Keratinocyte (primary cell): ENCODE data around the gene MGAT5B.

ENCODE experiments used
- EZH2 ChIP-seq: IDR thresholded peaks from one replicate; pipeline ENCODE4 v1.6.1; 2012; ENCODE audit warnings: inconsistent platforms, mild to moderate bottlenecking, low read length, moderate library complexity
- TF ChIP-seq, protein P1 (sequence below), 3 experiments: IDR thresholded peaks in 1 of 3; conservative IDR thresholded peaks in 1 of 3; optimal IDR thresholded peaks in 1 of 3; 2 replicates in 2 of 3; 3 replicates in 1 of 3; pipeline versions ENCODE3 to v1.5.1; 2011; ENCODE audit warnings: low read length in 3 of 3, mild to moderate bottlenecking in 3 of 3, moderate library complexity in 2 of 3, control low read depth in 1 of 3, inconsistent platforms in 1 of 3; ENCODE audit not compliant: insufficient read depth in 2 of 3; ENCODE audit errors: extremely low read depth in 1 of 3

DNA sequence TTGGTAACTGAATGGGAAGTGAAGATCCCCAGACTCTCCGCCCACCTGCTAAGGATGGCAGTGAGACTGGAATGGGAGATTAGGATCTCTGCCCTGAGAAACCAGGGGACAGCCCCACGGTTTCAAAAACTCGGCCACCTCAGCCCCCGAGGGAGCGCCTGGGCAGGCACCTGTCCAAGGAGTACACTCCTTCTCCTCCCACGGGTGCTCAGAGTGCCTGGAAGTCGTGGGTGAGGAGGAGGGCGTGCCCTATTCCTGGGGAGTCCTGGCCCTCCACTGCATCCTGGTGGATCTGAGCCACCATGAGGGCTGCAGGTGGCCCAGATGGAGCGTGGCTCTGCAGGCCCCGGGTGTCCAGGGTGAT, 78.5 kb downstream of the MGAT5B start:
- TF ChIP-seq, protein P1, sequence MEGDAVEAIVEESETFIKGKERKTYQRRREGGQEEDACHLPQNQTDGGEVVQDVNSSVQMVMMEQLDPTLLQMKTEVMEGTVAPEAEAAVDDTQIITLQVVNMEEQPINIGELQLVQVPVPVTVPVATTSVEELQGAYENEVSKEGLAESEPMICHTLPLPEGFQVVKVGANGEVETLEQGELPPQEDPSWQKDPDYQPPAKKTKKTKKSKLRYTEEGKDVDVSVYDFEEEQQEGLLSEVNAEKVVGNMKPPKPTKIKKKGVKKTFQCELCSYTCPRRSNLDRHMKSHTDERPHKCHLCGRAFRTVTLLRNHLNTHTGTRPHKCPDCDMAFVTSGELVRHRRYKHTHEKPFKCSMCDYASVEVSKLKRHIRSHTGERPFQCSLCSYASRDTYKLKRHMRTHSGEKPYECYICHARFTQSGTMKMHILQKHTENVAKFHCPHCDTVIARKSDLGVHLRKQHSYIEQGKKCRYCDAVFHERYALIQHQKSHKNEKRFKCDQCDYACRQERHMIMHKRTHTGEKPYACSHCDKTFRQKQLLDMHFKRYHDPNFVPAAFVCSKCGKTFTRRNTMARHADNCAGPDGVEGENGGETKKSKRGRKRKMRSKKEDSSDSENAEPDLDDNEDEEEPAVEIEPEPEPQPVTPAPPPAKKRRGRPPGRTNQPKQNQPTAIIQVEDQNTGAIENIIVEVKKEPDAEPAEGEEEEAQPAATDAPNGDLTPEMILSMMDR (optimal IDR thresholded peaks at IDR 0.05 in 1 of 3, IDR thresholded peaks at IDR 0.05 in 1 of 3, conservative IDR thresholded peaks at IDR 0.05 in 1 of 3; ENCODE audit: extremely low read depth in 1 of 3, insufficient read depth in 2 of 3, low read length in 3 of 3) = no peak
- no peak for TF ChIP-seq EZH2
